OCI-LY3 (cell line): ENCODE results near the gene PIAS3.
"Not testable (repeated sequence)": the region's sequence is repeated elsewhere in the genome, so short reads cannot be mapped to it uniquely, and the experiment has no call there.

Experiments used
- H2AFZ ChIP-seq: fragments of 200-600, 300-600 bp; shearing (Covaris generic); 2 replicates; pipeline ENCODE4 v1.6.0; 2014; ENCODE audit warnings: antibody characterized with exemption, low read depth, low read length
- H3K27ac ChIP-seq: fragments of 200-600, 300-600 bp; sonication (generic); 2 replicates; pipeline ENCODE4 v1.5.1; 2014; ENCODE audit warnings: mild to moderate bottlenecking, low read length, moderate library complexity, mixed read lengths
- H3K27me3 ChIP-seq: fragments of 200-600, 300-600 bp; sonication (generic); 2 replicates; pipeline ENCODE4 v1.6.1; 2014; ENCODE audit warnings: low read depth, low read length, mixed read lengths
- H3K36me3 ChIP-seq: fragments of 200-600, 300-600 bp; sonication (generic); replicated peaks from 2 replicates; pipeline ENCODE3; 2014; ENCODE audit warnings: low read depth, low read length, mixed read lengths
- H3K4me1 ChIP-seq: fragments of 300-600, 200-600 bp; sonication (generic); 2 replicates; pipeline ENCODE4 v1.6.1; 2014; ENCODE audit warnings: low read length, mixed read lengths
- H3K4me2 ChIP-seq: fragments of 200-600, 300-600 bp; sonication (generic); 2 replicates; pipeline ENCODE4 v1.6.1; 2014; ENCODE audit warnings: low read length, mixed read lengths
- H3K4me3 ChIP-seq: fragments of 300-600, 200-600 bp; sonication (generic); 2 replicates; pipeline ENCODE4 v1.5.1; 2014; ENCODE audit warnings: antibody characterized with exemption, mild to moderate bottlenecking, low read length, moderate library complexity
- H3K79me2 ChIP-seq: fragments of 300-600, 200-600 bp; shearing (Covaris generic); 2 replicates; pipeline ENCODE4 v1.6.1; 2014; ENCODE audit warnings: mild to moderate bottlenecking, low read length, mixed read lengths
- H3K9ac ChIP-seq: fragments of 300-600, 200-600 bp; shearing (Covaris generic); 2 replicates; pipeline ENCODE4 v1.6.0; 2014; ENCODE audit warnings: mild to moderate bottlenecking, low read length, moderate library complexity
- H3K9me3 ChIP-seq: fragments of 200-600, 300-600 bp; shearing (Covaris generic); 2 replicates; pipeline ENCODE4 v1.6.1; 2014; ENCODE audit warnings: low read length, mixed read lengths; ENCODE audit not compliant: insufficient read depth
- H4K20me1 ChIP-seq: fragments of 200-600, 300-600 bp; sonication (generic); 2 replicates; pipeline ENCODE4 v1.6.1; 2016; ENCODE audit warnings: low read length, mixed read lengths; ENCODE audit not compliant: insufficient read depth
- CTCF ChIP-seq: fragments of 200-600, 300-600 bp; sonication (generic); IDR thresholded peaks from 2 replicates; pipeline ENCODE4 v1.5.1; 2014; ENCODE audit warnings: antibody characterized with exemption, low read length, low read depth
- EZH2phosphoT487 ChIP-seq: fragments of 200-600 bp; shearing (Covaris generic); IDR thresholded peaks from 2 replicates; pipeline ENCODE4 v1.6.1; 2018; ENCODE audit warnings: antibody characterized with exemption, mixed run types, low read depth

Gene PIAS3

GRCh38 chr1:145845144-145845513 is 13.8 kb downstream of the PIAS3 start:
- Histone ChIP-seq H3K27me3 (no peaks in the 10 kb centered on the region), H3K9ac (peak overlapping the region; percentile 97), H3K36me3 (peaks cover 73% of the 10 kb centered on the region), H3K4me3 (peak overlapping the region; percentile 86), H3K79me2 (peaks cover 4% of the 10 kb centered on the region; the same call in 1 of the 2 replicates), H3K4me1 (peaks cover 32% of the 10 kb centered on the region), H3K4me2 (peak overlapping the region; percentile 99), H4K20me1 (no peaks in the 10 kb centered on the region), H2AFZ (0 out of 2 replicates have a peak overlapping the region, but pooled peaks have one; percentile 69), H3K27ac (peak overlapping the region; percentile 96), H3K9me3 (no peaks in the 10 kb centered on the region)
- TF ChIP-seq CTCF (no peak), EZH2phosphoT487 (no peak)

GRCh38 chr1:145843031-145843430 is 15.8 kb downstream of the PIAS3 start:
- peaks cover 64% of the 10 kb centered on the region for H3K36me3 ChIP-seq
- no peaks in the 10 kb centered on the region for H3K27me3 ChIP-seq
- peaks cover 32% of the 10 kb centered on the region for H3K4me1 ChIP-seq
- no peak overlapping the region for H3K4me2 ChIP-seq
- no peak overlapping the region for H3K4me3 ChIP-seq
- TF ChIP-seq CTCF (no peak), EZH2phosphoT487 (no peak)
- H4K20me1 ChIP-seq: no peaks in the 10 kb centered on the region
- H3K9me3 ChIP-seq: no peaks in the 10 kb centered on the region
- H3K27ac ChIP-seq: no peak overlapping the region
- H2AFZ ChIP-seq: no peak overlapping the region
- H3K9ac ChIP-seq: no peak overlapping the region
- peaks cover 4% of the 10 kb centered on the region; the same call in 1 of the 2 replicates for H3K79me2 ChIP-seq

GRCh38 chr1:145837656-145838055 is 21.2 kb downstream of the PIAS3 start:
- TF ChIP-seq EZH2phosphoT487 (no peak), CTCF (no peak)
- Histone ChIP-seq H3K27me3 (no peaks in the 10 kb centered on the region), H3K79me2 (no peaks in the 10 kb centered on the region)

GRCh38 chr1:145830810-145831209 is 28.1 kb downstream of the PIAS3 start:
- not testable (repeated sequence) for H2AFZ ChIP-seq, H3K4me3 ChIP-seq, H3K4me1 ChIP-seq, H3K27ac ChIP-seq, H3K4me2 ChIP-seq, H4K20me1 ChIP-seq, H3K9ac ChIP-seq, H3K27me3 ChIP-seq, H3K9me3 ChIP-seq
- peaks cover 12% of the 10 kb centered on the region for H3K79me2 ChIP-seq
- H3K36me3 ChIP-seq: peaks cover 76% of the 10 kb centered on the region

More at GRCh38 chr1:145837656-145838055, 21.2 kb downstream of the PIAS3 start:
- Histone ChIP-seq H2AFZ (no peak overlapping the region), H3K27ac (no peak overlapping the region), H3K4me1 (no peaks in the 10 kb centered on the region), H3K4me2 (no peak overlapping the region), H3K4me3 (no peak overlapping the region), H3K9ac (no peak overlapping the region), H3K9me3 (no peaks in the 10 kb centered on the region), H4K20me1 (no peaks in the 10 kb centered on the region), H3K36me3 (peaks cover 70% of the 10 kb centered on the region)
